Measurements from ENCODE around the gene GNAI3. TPM values are rescaled to one million over a fixed set of nuclear protein-coding genes. Genes with fewer than 3 reads are reported as not detected.
A peak's percentile ranks its signal among the peaks of the same experiment; 100 is the strongest.

Gene GNAI3
- polyA plus RNA-seq, 2 of the 4 experiments (the other 2 are of a cell fraction) = 5.3 to 8.7 TPM

GRCh38 chr1:109598655-109599054, 50.2 kb downstream of the GNAI3 start:
- ATAC-seq (peak; percentile 34 to 74; a peak in 3 of 6 replicates), DNase-seq (ENCODE audit: low read depth in 1 of 2, low spot score in 1 of 2) (no peak), FAIRE-seq (no peak)
- Histone ChIP-seq H3K27ac (no peak overlapping the region), H3K9me3 (no peaks in the 10 kb centered on the region), H3K4me3 (no peak overlapping the region), H3K4me2 (no peak overlapping the region), H3K4me1 (no peaks in the 10 kb centered on the region)
- TF ChIP-seq CEBPB (IDR thresholded peaks at IDR 0.05) (no peak), ATOH8 (CRISPR knock-in tag; IDR thresholded peaks at IDR 0.05; ENCODE audit: low read depth) (no peak), CHD4 (IDR thresholded peaks at IDR 0.05; ENCODE audit: borderline replicate concordance) (no peak), NPAS2 (CRISPR knock-in tag; IDR thresholded peaks at IDR 0.05; ENCODE audit: borderline replicate concordance) (no peak), MYC (IDR thresholded peaks at IDR 0.05; ENCODE audit: borderline replicate concordance, low read length) (no peak), EP300 (IDR thresholded peaks at IDR 0.05) (no peak), HMGXB4 (CRISPR knock-in tag; IDR thresholded peaks at IDR 0.05; ENCODE audit: borderline replicate concordance) (no peak), ZSCAN20 (CRISPR knock-in tag; IDR thresholded peaks at IDR 0.05) (no peak), RFX5 (IDR thresholded peaks at IDR 0.05) (no peak), USF2 (IDR thresholded peaks at IDR 0.05) (no peak), TP53 (CRISPR knock-in tag; IDR thresholded peaks at IDR 0.05) (no peak), MAZ (IDR thresholded peaks at IDR 0.05; ENCODE audit: borderline replicate concordance, low read depth, low read length) (no peak), RAD21 (conservative IDR thresholded peaks at IDR 0.05 in 1 of 2, IDR thresholded peaks at IDR 0.05 in 1 of 2) (no peak), CHD2 (IDR thresholded peaks at IDR 0.05; ENCODE audit: low read length, partially characterized antibody) (no peak)
- CTCF ChIA-PET = interaction anchor here (0.7 to 2.3 kb wide), 5 partner anchors 18 to 66 kb away, joined by 3 to 5 read pairs (median 4); partner anchors contain the start of genes AMPD2 and GNAT2
- WGBS (ENCODE audit: missing lambda C conversion rate) = 92% methylated on average over 5 of the region's 5 CpGs
- POLR2A ChIA-PET = no interaction called here

GRCh38 chr1:109603229-109603628, 54.8 kb downstream of the GNAI3 start:
- FAIRE-seq (no peak), ATAC-seq (no peak), DNase-seq (ENCODE audit: low read depth in 1 of 2, low spot score in 1 of 2) (no peak)
- TF ChIP-seq MYC (IDR thresholded peaks at IDR 0.05; ENCODE audit: borderline replicate concordance, low read length) (no peak), HMGXB4 (CRISPR knock-in tag; IDR thresholded peaks at IDR 0.05; ENCODE audit: borderline replicate concordance) (no peak), JUN (IDR thresholded peaks at IDR 0.05) (no peak), SREBF2 (IDR thresholded peaks at IDR 0.05) (no peak)
- Histone ChIP-seq H3K4me2 (no peak overlapping the region), H3K27ac (no peak overlapping the region), H3K4me1 (no peaks in the 10 kb centered on the region), H3K9me3 (no peaks in the 10 kb centered on the region), H3K4me3 (no peak overlapping the region)
- ChIA-PET CTCF (interaction anchor here (1.7 kb wide), 1 partner anchor 8 kb away, joined by 5 read pairs; no protein-coding TSS in a partner anchor), POLR2A (no interaction called here)
- WGBS (ENCODE audit: missing lambda C conversion rate) = 98% methylated on average over 3 of the region's 3 CpGs

GRCh38 chr1:109605381-109605780, 57.0 kb downstream of the GNAI3 start:
- no peak for FAIRE-seq
- Histone ChIP-seq H3K4me1 (peaks cover under 1% of the 10 kb centered on the region; the same call in 2 of the 3 replicates), H3K9me3 (no peaks in the 10 kb centered on the region), H3K4me2 (no peak overlapping the region), H3K27ac (no peak overlapping the region), H3K4me3 (no peak overlapping the region)
- ChIA-PET POLR2A (no interaction called here), CTCF (interaction anchor here (0.6 to 1.5 kb wide), 8 partner anchors 8 to 379 kb away, joined by 3 to 5 read pairs (median 3); partner anchors contain the start of genes AHCYL1, AMPD2 and GNAT2)
- TF ChIP-seq POLR2AphosphoS2 (conservative IDR thresholded peaks at IDR 0.05; ENCODE audit: low read length) = no peak
- no peak for TF ChIP-seq FOSB (CRISPR knock-in tag; IDR thresholded peaks at IDR 0.05)
- DNase-seq (ENCODE audit: low read depth in 1 of 2, low spot score in 1 of 2) = no peak
- no peak for ATAC-seq
- 81% methylated on average over 1 of the region's 1 CpG for WGBS (ENCODE audit: missing lambda C conversion rate)

All from A549 (cell line).